Measurements from ENCODE around the gene UBE4B. TPM values are rescaled to one million over a fixed set of nuclear protein-coding genes. Genes with fewer than 3 reads are reported as not detected.

UBE4B gene
- total RNA-seq, 1 experiment from 2014 or later = 44.7 TPM

DNA sequence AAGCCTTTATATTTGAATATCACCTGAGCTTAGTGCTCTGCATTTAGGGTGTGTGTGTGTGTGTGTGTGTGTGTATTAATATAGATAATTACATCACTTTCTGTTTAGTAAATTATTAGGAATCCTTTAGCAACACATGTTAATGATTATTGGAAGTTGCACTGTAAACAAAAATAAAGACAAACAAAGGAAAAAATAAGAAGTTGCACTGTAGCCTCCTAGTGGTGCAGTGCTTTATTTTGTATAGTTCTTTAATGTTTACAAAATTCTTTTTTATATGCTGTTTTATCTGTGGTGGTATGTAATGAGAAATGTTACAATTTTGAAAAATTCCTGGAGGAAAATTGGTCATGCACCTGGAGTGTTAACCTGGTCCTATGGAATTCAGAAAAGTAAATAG is 69.2 kb downstream of the UBE4B start:
- H3K4me2 ChIP-seq (ENCODE audit: low read length) = no peak overlapping the region
- no peak overlapping the region for H2AFZ ChIP-seq (ENCODE audit: low read depth, low read length, poor library complexity, severe bottlenecking)
- RAD21 ChIA-PET (ENCODE audit: low non-redundant PET in 1 of 2, low total read pairs in 2 of 2, uncharacterized antibody in 2 of 2, unreplicated experiment in 2 of 2) = no interaction called here
- no peaks in the 10 kb centered on the region for H4K20me1 ChIP-seq (ENCODE audit: insufficient read depth)
- intact Hi-C loops (cut with micrococcal nuclease) = no loop called here
- peaks cover 17 to 29% of the 10 kb centered on the region in 2 experiments; a peak in 2 of 4 replicates for H3K36me3 ChIP-seq (ENCODE audit: control insufficient read depth in 1 of 2, insufficient read depth in 2 of 2, low read length in 2 of 2)
- no peak overlapping the region for H3K9ac ChIP-seq (ENCODE audit: low read length)
- no TSS peak for BruUV-seq (replicated peaks)
- H3K9me2 ChIP-seq (ENCODE audit: insufficient read depth) = no peaks in the 10 kb centered on the region
- H3K4me3 ChIP-seq (replicated peaks in 1 of 2; ENCODE audit: low read depth in 1 of 2, low read length in 2 of 2) = no peak overlapping the region
- POLR2A ChIA-PET = no interaction called here
- no peak overlapping the region for H3K27ac ChIP-seq (ENCODE audit: low read depth, low read length)
- ATAC-seq = no peak
- peaks cover 3 to 7% of the 10 kb centered on the region in 2 experiments for H3K4me1 ChIP-seq (ENCODE audit: control insufficient read depth in 1 of 2, insufficient read depth in 2 of 2, low read length in 2 of 2)
- H3K27me3 ChIP-seq (ENCODE audit: insufficient read depth, low read length) = no peaks in the 10 kb centered on the region
- no peaks in the 10 kb centered on the region for H3K9me3 ChIP-seq (ENCODE audit: control insufficient read depth in 1 of 2, insufficient read depth in 1 of 2, low read depth in 1 of 2, low read length in 2 of 2)
- no peak for DNase-seq (ENCODE audit: low read depth, low spot score)
- CTCF ChIA-PET = no interaction called here
- TF ChIP-seq, protein P1, sequence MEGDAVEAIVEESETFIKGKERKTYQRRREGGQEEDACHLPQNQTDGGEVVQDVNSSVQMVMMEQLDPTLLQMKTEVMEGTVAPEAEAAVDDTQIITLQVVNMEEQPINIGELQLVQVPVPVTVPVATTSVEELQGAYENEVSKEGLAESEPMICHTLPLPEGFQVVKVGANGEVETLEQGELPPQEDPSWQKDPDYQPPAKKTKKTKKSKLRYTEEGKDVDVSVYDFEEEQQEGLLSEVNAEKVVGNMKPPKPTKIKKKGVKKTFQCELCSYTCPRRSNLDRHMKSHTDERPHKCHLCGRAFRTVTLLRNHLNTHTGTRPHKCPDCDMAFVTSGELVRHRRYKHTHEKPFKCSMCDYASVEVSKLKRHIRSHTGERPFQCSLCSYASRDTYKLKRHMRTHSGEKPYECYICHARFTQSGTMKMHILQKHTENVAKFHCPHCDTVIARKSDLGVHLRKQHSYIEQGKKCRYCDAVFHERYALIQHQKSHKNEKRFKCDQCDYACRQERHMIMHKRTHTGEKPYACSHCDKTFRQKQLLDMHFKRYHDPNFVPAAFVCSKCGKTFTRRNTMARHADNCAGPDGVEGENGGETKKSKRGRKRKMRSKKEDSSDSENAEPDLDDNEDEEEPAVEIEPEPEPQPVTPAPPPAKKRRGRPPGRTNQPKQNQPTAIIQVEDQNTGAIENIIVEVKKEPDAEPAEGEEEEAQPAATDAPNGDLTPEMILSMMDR (IDR thresholded peaks at IDR 0.05 in 2 of 3, conservative IDR thresholded peaks at IDR 0.05 in 1 of 3; ENCODE audit: borderline replicate concordance in 1 of 3, insufficient read depth in 1 of 3, low read depth in 2 of 3, low read length in 2 of 3) = peak in 2 of 3 experiments; percentile 20 to 29; a peak in 2 of 6 replicates
- TF ChIP-seq CEBPB (IDR thresholded peaks at IDR 0.05; ENCODE audit: low read depth) (no peak), CBX3 (IDR thresholded peaks at IDR 0.05; ENCODE audit: low read depth) (no peak), YY1 (IDR thresholded peaks at IDR 0.05; ENCODE audit: extremely low read depth, insufficient replicate concordance, low read depth, low read length) (no peak)
- H3K79me2 ChIP-seq (ENCODE audit: insufficient read depth, low read length) = peaks cover 2% of the 10 kb centered on the region; the same call in 1 of the 2 replicates

DNA sequence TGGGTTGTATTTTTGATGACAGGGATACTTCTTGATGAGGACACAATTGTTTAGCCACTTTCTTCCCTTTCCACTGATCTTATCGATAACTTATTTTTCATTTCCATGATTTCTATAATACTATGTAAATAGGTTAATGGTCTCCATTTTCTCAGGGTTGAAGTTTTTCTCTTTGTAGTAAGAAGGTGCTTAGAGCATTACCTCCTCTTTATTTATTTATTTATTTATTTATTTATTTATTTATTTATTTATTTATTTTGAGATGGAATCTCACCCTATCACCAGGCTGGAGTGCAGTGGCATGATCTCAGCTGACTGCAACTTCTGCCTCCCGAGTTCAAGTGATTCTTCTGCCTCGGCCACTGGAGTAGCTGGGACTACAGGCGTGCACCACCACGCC is 70.4 kb downstream of the UBE4B start:
- BruUV-seq (replicated peaks) = no TSS peak
- TF ChIP-seq POLR2A (IDR thresholded peaks at IDR 0.05; ENCODE audit: borderline replicate concordance, extremely low read depth, insufficient read depth, insufficient read length) (no peak), ZFX (IDR thresholded peaks at IDR 0.05) (no peak), ELF1 (IDR thresholded peaks at IDR 0.05; ENCODE audit: borderline replicate concordance, low read depth) (no peak), EGR1 (IDR thresholded peaks at IDR 0.05; ENCODE audit: low read depth) (no peak), SIN3A (IDR thresholded peaks at IDR 0.05; ENCODE audit: low read depth) (no peak), RAD21 (IDR thresholded peaks at IDR 0.05; ENCODE audit: low read depth) (no peak), CEBPB (IDR thresholded peaks at IDR 0.05; ENCODE audit: low read depth) (no peak), SP1 (IDR thresholded peaks at IDR 0.05; ENCODE audit: low read depth) (no peak)
- TF ChIP-seq, protein P1 (IDR thresholded peaks at IDR 0.05 in 2 of 3, conservative IDR thresholded peaks at IDR 0.05 in 1 of 3; ENCODE audit: borderline replicate concordance in 1 of 3, insufficient read depth in 1 of 3, low read depth in 2 of 3, low read length in 2 of 3) = no peak
- TF ChIP-seq, protein P2, sequence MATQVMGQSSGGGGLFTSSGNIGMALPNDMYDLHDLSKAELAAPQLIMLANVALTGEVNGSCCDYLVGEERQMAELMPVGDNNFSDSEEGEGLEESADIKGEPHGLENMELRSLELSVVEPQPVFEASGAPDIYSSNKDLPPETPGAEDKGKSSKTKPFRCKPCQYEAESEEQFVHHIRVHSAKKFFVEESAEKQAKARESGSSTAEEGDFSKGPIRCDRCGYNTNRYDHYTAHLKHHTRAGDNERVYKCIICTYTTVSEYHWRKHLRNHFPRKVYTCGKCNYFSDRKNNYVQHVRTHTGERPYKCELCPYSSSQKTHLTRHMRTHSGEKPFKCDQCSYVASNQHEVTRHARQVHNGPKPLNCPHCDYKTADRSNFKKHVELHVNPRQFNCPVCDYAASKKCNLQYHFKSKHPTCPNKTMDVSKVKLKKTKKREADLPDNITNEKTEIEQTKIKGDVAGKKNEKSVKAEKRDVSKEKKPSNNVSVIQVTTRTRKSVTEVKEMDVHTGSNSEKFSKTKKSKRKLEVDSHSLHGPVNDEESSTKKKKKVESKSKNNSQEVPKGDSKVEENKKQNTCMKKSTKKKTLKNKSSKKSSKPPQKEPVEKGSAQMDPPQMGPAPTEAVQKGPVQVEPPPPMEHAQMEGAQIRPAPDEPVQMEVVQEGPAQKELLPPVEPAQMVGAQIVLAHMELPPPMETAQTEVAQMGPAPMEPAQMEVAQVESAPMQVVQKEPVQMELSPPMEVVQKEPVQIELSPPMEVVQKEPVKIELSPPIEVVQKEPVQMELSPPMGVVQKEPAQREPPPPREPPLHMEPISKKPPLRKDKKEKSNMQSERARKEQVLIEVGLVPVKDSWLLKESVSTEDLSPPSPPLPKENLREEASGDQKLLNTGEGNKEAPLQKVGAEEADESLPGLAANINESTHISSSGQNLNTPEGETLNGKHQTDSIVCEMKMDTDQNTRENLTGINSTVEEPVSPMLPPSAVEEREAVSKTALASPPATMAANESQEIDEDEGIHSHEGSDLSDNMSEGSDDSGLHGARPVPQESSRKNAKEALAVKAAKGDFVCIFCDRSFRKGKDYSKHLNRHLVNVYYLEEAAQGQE (IDR thresholded peaks at IDR 0.05; ENCODE audit: low read depth) = no peak
- TF ChIP-seq, protein P3, sequence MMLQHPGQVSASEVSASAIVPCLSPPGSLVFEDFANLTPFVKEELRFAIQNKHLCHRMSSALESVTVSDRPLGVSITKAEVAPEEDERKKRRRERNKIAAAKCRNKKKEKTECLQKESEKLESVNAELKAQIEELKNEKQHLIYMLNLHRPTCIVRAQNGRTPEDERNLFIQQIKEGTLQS (IDR thresholded peaks at IDR 0.05) = no peak

More for the DNA sequence above, 70.4 kb downstream of the UBE4B start:
- DNase-seq (ENCODE audit: low read depth, low spot score) = no peak
- no peak for ATAC-seq
- Histone ChIP-seq H3K4me1 (ENCODE audit: control insufficient read depth in 1 of 2, insufficient read depth in 2 of 2, low read length in 2 of 2) (peaks cover 14 to 20% of the 10 kb centered on the region in 2 experiments), H3K27ac (ENCODE audit: low read depth, low read length) (no peak overlapping the region), H3K79me2 (ENCODE audit: insufficient read depth, low read length) (peaks cover 6% of the 10 kb centered on the region; the same call in 1 of the 2 replicates), H4K20me1 (ENCODE audit: insufficient read depth) (no peaks in the 10 kb centered on the region), H2AFZ (ENCODE audit: low read depth, low read length, poor library complexity, severe bottlenecking) (no peak overlapping the region), H3K4me3 (replicated peaks in 1 of 2; ENCODE audit: low read depth in 1 of 2, low read length in 2 of 2) (no peak overlapping the region), H3K9me3 (ENCODE audit: control insufficient read depth in 1 of 2, insufficient read depth in 1 of 2, low read depth in 1 of 2, low read length in 2 of 2) (no peaks in the 10 kb centered on the region), H3K9ac (ENCODE audit: low read length) (no peak overlapping the region), H3K9me2 (ENCODE audit: insufficient read depth) (no peaks in the 10 kb centered on the region), H3K27me3 (ENCODE audit: insufficient read depth, low read length) (no peaks in the 10 kb centered on the region), H3K36me3 (ENCODE audit: control insufficient read depth in 1 of 2, insufficient read depth in 2 of 2, low read length in 2 of 2) (peaks cover 17 to 29% of the 10 kb centered on the region in 2 experiments; a peak in 2 of 4 replicates), H3K4me2 (ENCODE audit: low read length) (no peak overlapping the region)
- intact Hi-C loops (cut with micrococcal nuclease) = no loop called here
- POLR2A ChIA-PET = no interaction called here
- RAD21 ChIA-PET (ENCODE audit: low non-redundant PET in 1 of 2, low total read pairs in 2 of 2, uncharacterized antibody in 2 of 2, unreplicated experiment in 2 of 2) = no interaction called here
- CTCF ChIA-PET = no interaction called here
